ENCODE data around the gene FKBP4.
A peak's percentile ranks its signal among the peaks of the same experiment; 100 is the strongest.

Gene FKBP4

GRCh38 chr12:2783936-2784600 is 10.7 kb upstream of the FKBP4 start:
- DNase-seq = peak; percentile 52

- no peak for DNase-seq
Measured at GRCh38 chr12:2785017-2785416, 9.8 kb upstream of the FKBP4 start.

GRCh38 chr12:2791089-2791488 is 3.7 kb upstream of the FKBP4 start:
- no peak for DNase-seq

GRCh38 chr12:2792671-2793500 is 1.9 kb upstream of the FKBP4 start:
- DNase-seq = no peak

GRCh38 chr12:2793561-2793960 is 1.2 kb upstream of the FKBP4 start:
- DNase-seq = no peak

GRCh38 chr12:2794191-2794735 is 507 bp upstream of the FKBP4 start:
- DNase-seq = no peak

- DNase-seq = peak; percentile 74
Measured at GRCh38 chr12:2795291-2796186, 769 bp downstream of the FKBP4 start.

- DNase-seq = no peak
Measured at GRCh38 chr12:2796187-2796666, 1.5 kb downstream of the FKBP4 start.

- no peak for DNase-seq
Measured at GRCh38 chr12:2797721-2798418, 3.1 kb downstream of the FKBP4 start.

- DNase-seq = no peak
Measured at GRCh38 chr12:2800046-2800570, 5.3 kb downstream of the FKBP4 start.

GRCh38 chr12:2801044-2801783 is 6.4 kb downstream of the FKBP4 start:
- no peak for DNase-seq

- no peak for DNase-seq
Measured at GRCh38 chr12:2803635-2804392, 9.0 kb downstream of the FKBP4 start.

GRCh38 chr12:2804393-2805142 is 9.8 kb downstream of the FKBP4 start:
- no peak for DNase-seq

- DNase-seq = no peak
Measured at GRCh38 chr12:2805143-2805520, 10.4 kb downstream of the FKBP4 start.

GRCh38 chr12:2806700-2807099 is 11.9 kb downstream of the FKBP4 start:
- DNase-seq = no peak

- DNase-seq = no peak
Measured at GRCh38 chr12:2811801-2812200, 17.0 kb downstream of the FKBP4 start.

GRCh38 chr12:2812290-2813213 is 17.8 kb downstream of the FKBP4 start, which contains the start of gene ITFG2:
TSS of gene ITFG2 (plus strand) at chr12:2812668. CDS start at chr12:2812761, 93 bp downstream.
- peak; percentile 97 for DNase-seq

Measured in CD4-positive, alpha-beta T cell treated with Interleukin-10 for 1 hour (primary cell).